ENCODE results near the gene AUTS2.

The AUTS2 gene

GRCh38 chr7:69749372-69749979 is 151.2 kb downstream of the AUTS2 start:
- Histone ChIP-seq H3K4me1 (ENCODE audit: insufficient read depth, low read length, poor library complexity, severe bottlenecking) (peaks cover 27% of the 10 kb centered on the region), H3K4me2 (ENCODE audit: low read depth, low read length, poor library complexity, severe bottlenecking) (no peak overlapping the region), H3K27me3 (ENCODE audit: insufficient read depth, low read length, poor library complexity, severe bottlenecking) (no peaks in the 10 kb centered on the region), H3K79me2 (ENCODE audit: insufficient read depth, low read length) (peaks cover 94% of the 10 kb centered on the region), H3F3A (ENCODE audit: low read depth) (no peaks in the 10 kb centered on the region), H3K9me2 (replicated peaks; ENCODE audit: low read depth, low read length) (no peaks in the 10 kb centered on the region), H4K20me1 (ENCODE audit: insufficient read depth, low read length, poor library complexity, severe bottlenecking) (peaks cover 5% of the 10 kb centered on the region), H3K9ac (ENCODE audit: low read depth, low read length, poor library complexity, severe bottlenecking) (no peak overlapping the region), H3K4me3 (ENCODE audit: low read length, poor library complexity, severe bottlenecking) (no peak overlapping the region), H3K9me3 (ENCODE audit: insufficient read depth, low read depth, low read length) (no peaks in the 10 kb centered on the region), H2AFZ (ENCODE audit: low read length) (no peak overlapping the region), H3K36me3 (ENCODE audit: insufficient read depth, low read length) (no peaks in the 10 kb centered on the region)
- TF ChIP-seq EZH2phosphoT487 (IDR thresholded peaks at IDR 0.05; ENCODE audit: borderline replicate concordance) (no peak), CTCF (conservative IDR thresholded peaks at IDR 0.05; ENCODE audit: low read length) (no peak)

GRCh38 chr7:69749994-69750393 is 151.7 kb downstream of the AUTS2 start:
- no peak overlapping the region for H3K4me2 ChIP-seq (ENCODE audit: low read depth, low read length, poor library complexity, severe bottlenecking)
- no peak overlapping the region for H3K9ac ChIP-seq (ENCODE audit: low read depth, low read length, poor library complexity, severe bottlenecking)
- H3K9me2 ChIP-seq (replicated peaks; ENCODE audit: low read depth, low read length): no peaks in the 10 kb centered on the region
- no peaks in the 10 kb centered on the region for H3K36me3 ChIP-seq (ENCODE audit: insufficient read depth, low read length)
- no peak overlapping the region for H2AFZ ChIP-seq (ENCODE audit: low read length)
- H3K4me3 ChIP-seq (ENCODE audit: low read length, poor library complexity, severe bottlenecking): no peak overlapping the region
- no peaks in the 10 kb centered on the region for H3F3A ChIP-seq (ENCODE audit: low read depth)
- H3K4me1 ChIP-seq (ENCODE audit: insufficient read depth, low read length, poor library complexity, severe bottlenecking): peaks cover 27% of the 10 kb centered on the region
- H3K79me2 ChIP-seq (ENCODE audit: insufficient read depth, low read length): peaks cover 95% of the 10 kb centered on the region
- no peaks in the 10 kb centered on the region for H3K27me3 ChIP-seq (ENCODE audit: insufficient read depth, low read length, poor library complexity, severe bottlenecking)
- TF ChIP-seq EZH2phosphoT487 (IDR thresholded peaks at IDR 0.05; ENCODE audit: borderline replicate concordance) (no peak), CTCF (conservative IDR thresholded peaks at IDR 0.05; ENCODE audit: low read length) (no peak)
- H4K20me1 ChIP-seq (ENCODE audit: insufficient read depth, low read length, poor library complexity, severe bottlenecking): peaks cover 5% of the 10 kb centered on the region
- no peaks in the 10 kb centered on the region for H3K9me3 ChIP-seq (ENCODE audit: insufficient read depth, low read depth, low read length)

- no peak overlapping the region for H3K9ac ChIP-seq (ENCODE audit: low read depth, low read length, poor library complexity, severe bottlenecking)
- no peak for TF ChIP-seq EZH2phosphoT487 (IDR thresholded peaks at IDR 0.05; ENCODE audit: borderline replicate concordance)
- no peak for TF ChIP-seq CTCF (conservative IDR thresholded peaks at IDR 0.05; ENCODE audit: low read length)
- no peaks in the 10 kb centered on the region for H3K9me2 ChIP-seq (replicated peaks; ENCODE audit: low read depth, low read length)
- no peak overlapping the region for H3K4me2 ChIP-seq (ENCODE audit: low read depth, low read length, poor library complexity, severe bottlenecking)
- H2AFZ ChIP-seq (ENCODE audit: low read length): no peak overlapping the region
- no peaks in the 10 kb centered on the region for H3K9me3 ChIP-seq (ENCODE audit: insufficient read depth, low read depth, low read length)
- no peaks in the 10 kb centered on the region for H3K27me3 ChIP-seq (ENCODE audit: insufficient read depth, low read length, poor library complexity, severe bottlenecking)
- H4K20me1 ChIP-seq (ENCODE audit: insufficient read depth, low read length, poor library complexity, severe bottlenecking): peaks cover 6% of the 10 kb centered on the region
- peaks cover 96% of the 10 kb centered on the region for H3K79me2 ChIP-seq (ENCODE audit: insufficient read depth, low read length)
- peaks cover 32% of the 10 kb centered on the region for H3K4me1 ChIP-seq (ENCODE audit: insufficient read depth, low read length, poor library complexity, severe bottlenecking)
- H3K36me3 ChIP-seq (ENCODE audit: insufficient read depth, low read length): no peaks in the 10 kb centered on the region
- no peak overlapping the region for H3K4me3 ChIP-seq (ENCODE audit: low read length, poor library complexity, severe bottlenecking)
- H3F3A ChIP-seq (ENCODE audit: low read depth): no peaks in the 10 kb centered on the region
Observed at GRCh38 chr7:69751026-69751425, 152.8 kb downstream of the AUTS2 start.
